Vagina (tissue), 2 donors: ENCODE results near the gene FBXO4. TPM values are rescaled to one million over a fixed set of nuclear protein-coding genes. Genes with fewer than 3 reads are reported as not detected.

Experiments
- DNase-seq, 2 donors: peaks; one replicate each; pipeline ENCODE4 v3.0.0-alpha.2; 2017; ENCODE audit errors: extremely low spot score in 2 of 2
- H3K27ac ChIP-seq: fragments of 200-600 bp; sonication (generic); one replicate; pipeline ENCODE4 v1.5.1; 2019
- H3K27me3 ChIP-seq: fragments of 200-600 bp; sonication (generic); one replicate; pipeline ENCODE4 v1.5.1; 2019
- H3K36me3 ChIP-seq, 2 donors: fragments of 200-600 bp; sonication (generic); one replicate each; pipeline ENCODE4 v1.5.1; 2017 to 2019
- H3K4me1 ChIP-seq: fragments of 200-600 bp; sonication (generic); one replicate; pipeline ENCODE4 v1.5.1; 2019
- H3K4me3 ChIP-seq, 2 donors: fragments of 200-600 bp; sonication (generic); 1 replicate in 1 of 2; 2 replicates in 1 of 2; pipeline ENCODE4 v1.5.1; 2016 to 2019
- H3K9me3 ChIP-seq: fragments of 200-600 bp; sonication (generic); one replicate; pipeline ENCODE4 v1.5.1; 2019
- POLR2A ChIP-seq, 2 donors: fragments of 450-650 bp; IDR thresholded peaks; one replicate each; pipeline ENCODE4 v1.6.1; 2017; ENCODE audit warnings: antibody characterized with exemption in 2 of 2, mild to moderate bottlenecking in 2 of 2, moderate library complexity in 2 of 2
- POLR2AphosphoS5 ChIP-seq, 2 donors: sonication (generic); formaldehyde crosslinking; IDR thresholded peaks; one replicate each; pipeline ENCODE4 v1.9.0; 2017; ENCODE audit warnings: antibody characterized with exemption in 2 of 2, mild to moderate bottlenecking in 2 of 2, low read depth in 1 of 2; ENCODE audit not compliant: insufficient read depth in 1 of 2
- intact Hi-C: fragments of 100-400 bp; cut with DNase I; formaldehyde crosslinking; loops from one replicate; pipeline ENCODE4 v1.15.1; 2023
- total RNA-seq: library from RNA; depleted of rRNA; stranded (reverse); fragments of >200 nt; gene quantifications from one replicate; pipeline ENCODE4 v1.2.3, GENCODE V29; 2016
- TF ChIP-seq, protein P1 (sequence below), 3 experiments: fragments of 450-650 bp in 2 of 3; fragments of 200-600 bp in 1 of 3; sonication (generic) in 1 of 3; IDR thresholded peaks; one replicate each; pipeline ENCODE4 v1.5.1; 2017 to 2019; ENCODE audit warnings: antibody characterized with exemption in 3 of 3, mild to moderate bottlenecking in 2 of 3, moderate library complexity in 2 of 3

Gene FBXO4
- total RNA-seq, 1 donor from 2014 or later: 7.1 TPM

DNA sequence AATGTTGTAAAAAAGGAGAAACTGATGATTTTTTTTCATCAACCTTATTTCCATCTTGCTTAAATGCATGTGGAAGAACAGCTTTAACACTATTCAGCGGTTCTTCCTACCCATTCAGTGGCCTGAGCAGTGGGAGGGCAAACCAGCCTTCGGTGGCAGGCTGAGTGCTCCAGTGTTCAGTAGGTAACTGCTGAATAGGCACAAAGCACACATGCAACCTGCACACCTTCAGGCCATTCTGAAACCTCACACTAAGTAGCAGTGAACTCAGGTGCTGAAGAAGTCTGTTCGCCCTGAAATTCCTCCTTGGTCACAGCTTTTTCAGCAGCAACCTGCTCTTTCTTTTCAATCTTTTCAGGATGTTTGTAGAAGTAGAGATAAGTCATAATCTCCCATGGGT lies 26.1 kb downstream of the FBXO4 start:
- no peaks in the 10 kb centered on the region for H3K27me3 ChIP-seq
- H3K27ac ChIP-seq: no peak overlapping the region
- no peak overlapping the region for H3K4me3 ChIP-seq
- no peaks in the 10 kb centered on the region for H3K4me1 ChIP-seq
- H3K9me3 ChIP-seq: no peaks in the 10 kb centered on the region
- DNase-seq: no peak
- no peaks in the 10 kb centered on the region for H3K36me3 ChIP-seq
- TF ChIP-seq, protein P1, sequence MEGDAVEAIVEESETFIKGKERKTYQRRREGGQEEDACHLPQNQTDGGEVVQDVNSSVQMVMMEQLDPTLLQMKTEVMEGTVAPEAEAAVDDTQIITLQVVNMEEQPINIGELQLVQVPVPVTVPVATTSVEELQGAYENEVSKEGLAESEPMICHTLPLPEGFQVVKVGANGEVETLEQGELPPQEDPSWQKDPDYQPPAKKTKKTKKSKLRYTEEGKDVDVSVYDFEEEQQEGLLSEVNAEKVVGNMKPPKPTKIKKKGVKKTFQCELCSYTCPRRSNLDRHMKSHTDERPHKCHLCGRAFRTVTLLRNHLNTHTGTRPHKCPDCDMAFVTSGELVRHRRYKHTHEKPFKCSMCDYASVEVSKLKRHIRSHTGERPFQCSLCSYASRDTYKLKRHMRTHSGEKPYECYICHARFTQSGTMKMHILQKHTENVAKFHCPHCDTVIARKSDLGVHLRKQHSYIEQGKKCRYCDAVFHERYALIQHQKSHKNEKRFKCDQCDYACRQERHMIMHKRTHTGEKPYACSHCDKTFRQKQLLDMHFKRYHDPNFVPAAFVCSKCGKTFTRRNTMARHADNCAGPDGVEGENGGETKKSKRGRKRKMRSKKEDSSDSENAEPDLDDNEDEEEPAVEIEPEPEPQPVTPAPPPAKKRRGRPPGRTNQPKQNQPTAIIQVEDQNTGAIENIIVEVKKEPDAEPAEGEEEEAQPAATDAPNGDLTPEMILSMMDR (IDR thresholded peaks at IDR 0.05): no peak
- TF ChIP-seq POLR2A (IDR thresholded peaks at IDR 0.05) (no peak), POLR2AphosphoS5 (IDR thresholded peaks at IDR 0.05; ENCODE audit: insufficient read depth in 1 of 2, low read depth in 1 of 2) (no peak)
- intact Hi-C loops: no loop called here

DNA sequence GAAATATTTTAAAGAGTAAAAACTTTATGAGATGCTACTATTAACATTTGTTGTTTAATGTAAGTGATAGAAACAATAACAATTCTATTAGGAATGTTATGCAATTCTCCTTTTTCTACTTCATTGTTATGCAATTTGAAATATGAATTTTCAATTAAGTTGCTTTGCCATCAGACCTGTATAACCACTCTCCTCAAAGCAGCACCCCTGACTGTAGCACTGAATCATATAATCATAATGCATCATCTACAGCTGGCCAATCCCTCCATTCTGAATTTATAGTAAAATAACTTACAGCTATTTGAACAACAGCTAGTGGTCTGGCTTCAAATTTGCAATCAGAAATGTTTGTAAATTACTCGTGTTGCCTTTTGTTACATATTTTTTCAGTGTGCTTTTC lies 29.2 kb downstream of the FBXO4 start:
- H3K36me3 ChIP-seq: no peaks in the 10 kb centered on the region
- TF ChIP-seq POLR2AphosphoS5 (IDR thresholded peaks at IDR 0.05; ENCODE audit: insufficient read depth in 1 of 2, low read depth in 1 of 2) (no peak), POLR2A (IDR thresholded peaks at IDR 0.05) (no peak)
- TF ChIP-seq, protein P1 (IDR thresholded peaks at IDR 0.05): no peak
- H3K4me3 ChIP-seq: no peak overlapping the region
- H3K27ac ChIP-seq: no peak overlapping the region
- H3K9me3 ChIP-seq: peaks cover under 1% of the 10 kb centered on the region
- no peaks in the 10 kb centered on the region for H3K27me3 ChIP-seq
- intact Hi-C loops: no loop called here
- H3K4me1 ChIP-seq: no peaks in the 10 kb centered on the region
- no peak for DNase-seq

DNA sequence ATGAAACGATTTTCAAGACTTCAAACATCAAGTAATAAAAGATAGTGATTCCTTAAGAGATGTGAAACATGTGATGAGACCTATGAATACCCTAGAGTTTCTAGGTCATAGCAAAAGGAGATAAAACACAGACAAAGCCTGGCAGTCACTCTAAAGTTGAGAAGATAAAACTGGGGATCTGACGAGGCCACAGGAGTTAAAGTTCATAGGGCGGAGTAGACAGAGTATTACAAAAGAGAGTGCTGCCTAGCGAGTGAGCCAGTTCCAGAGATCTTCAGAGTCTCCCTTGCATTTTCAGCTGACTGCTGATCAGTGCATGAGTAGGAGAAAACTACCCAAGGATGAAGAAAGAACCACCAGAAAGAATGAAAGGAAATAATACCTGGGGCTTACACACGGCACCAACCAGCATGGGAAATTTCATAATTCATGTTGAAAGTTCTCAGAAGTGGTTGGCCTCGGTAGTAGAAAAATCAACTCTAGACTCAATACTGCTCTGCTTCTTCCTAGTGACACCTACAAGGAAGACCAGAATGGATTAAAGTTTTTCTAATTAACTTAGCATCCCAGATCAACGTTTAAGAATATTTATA lies 30.4 kb downstream of the FBXO4 start:
- no peak for DNase-seq
- H3K4me1 ChIP-seq: no peaks in the 10 kb centered on the region
- H3K4me3 ChIP-seq: no peak overlapping the region
- no peak overlapping the region for H3K27ac ChIP-seq
- H3K9me3 ChIP-seq: peaks cover 12% of the 10 kb centered on the region
- intact Hi-C loops: no loop called here
- no peaks in the 10 kb centered on the region for H3K27me3 ChIP-seq
- H3K36me3 ChIP-seq: no peaks in the 10 kb centered on the region
- TF ChIP-seq POLR2AphosphoS5 (IDR thresholded peaks at IDR 0.05; ENCODE audit: insufficient read depth in 1 of 2, low read depth in 1 of 2) (no peak), POLR2A (IDR thresholded peaks at IDR 0.05) (no peak)
- TF ChIP-seq, protein P1 (IDR thresholded peaks at IDR 0.05): no peak

DNA sequence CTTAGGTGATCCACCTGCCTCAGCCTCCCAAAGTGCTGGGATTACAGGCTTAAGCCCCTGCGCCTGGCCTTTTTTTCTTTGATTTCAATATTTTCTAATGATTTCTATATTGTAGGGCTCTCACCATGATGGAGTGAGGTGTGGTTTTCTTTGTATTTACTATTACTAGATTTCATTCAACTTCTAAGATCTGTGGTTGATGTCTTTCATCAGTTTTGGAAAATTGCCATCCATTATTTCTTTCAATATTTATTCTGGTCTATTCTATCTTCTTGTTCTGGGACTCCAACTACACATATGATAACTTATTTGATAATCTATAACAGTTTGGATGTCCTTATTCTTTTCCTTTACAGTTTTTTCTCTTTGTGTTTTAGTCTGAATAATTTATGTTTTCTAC lies 31.9 kb downstream of the FBXO4 start:
- no peak for DNase-seq
- Histone ChIP-seq H3K27ac (no peak overlapping the region), H3K4me1 (no peaks in the 10 kb centered on the region), H3K4me3 (no peak overlapping the region), H3K27me3 (no peaks in the 10 kb centered on the region), H3K9me3 (peaks cover 18% of the 10 kb centered on the region), H3K36me3 (no peaks in the 10 kb centered on the region)
- TF ChIP-seq POLR2AphosphoS5 (IDR thresholded peaks at IDR 0.05; ENCODE audit: insufficient read depth in 1 of 2, low read depth in 1 of 2): no peak
- TF ChIP-seq, protein P1 (IDR thresholded peaks at IDR 0.05): no peak
- no peak for TF ChIP-seq POLR2A (IDR thresholded peaks at IDR 0.05)
- intact Hi-C loops: no loop called here

DNA sequence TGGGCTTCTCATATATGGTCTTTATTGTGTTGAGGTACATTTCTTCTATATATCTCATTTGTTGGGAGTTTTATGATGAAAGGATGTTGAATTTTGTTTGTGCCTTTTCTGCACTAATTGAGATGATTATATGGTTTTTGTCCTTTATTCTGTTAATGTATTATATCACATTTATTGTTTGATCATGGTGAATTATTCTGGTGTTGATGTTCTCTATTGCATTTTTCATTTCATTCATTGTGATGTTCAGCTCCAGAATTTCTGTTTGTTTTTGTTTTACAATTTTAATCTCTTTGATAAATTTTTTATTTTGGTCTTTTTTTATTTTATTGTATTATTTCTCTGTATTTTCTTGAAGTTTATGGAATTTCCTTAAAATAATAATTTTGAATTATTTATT lies 35.4 kb downstream of the FBXO4 start:
- Histone ChIP-seq H3K4me3 (no peak overlapping the region), H3K27ac (no peak overlapping the region), H3K9me3 (peaks cover 18% of the 10 kb centered on the region), H3K36me3 (no peaks in the 10 kb centered on the region), H3K27me3 (no peaks in the 10 kb centered on the region), H3K4me1 (no peaks in the 10 kb centered on the region)
- intact Hi-C loops: no loop called here
- no peak for TF ChIP-seq POLR2AphosphoS5 (IDR thresholded peaks at IDR 0.05; ENCODE audit: insufficient read depth in 1 of 2, low read depth in 1 of 2)
- TF ChIP-seq, protein P1 (IDR thresholded peaks at IDR 0.05): no peak
- TF ChIP-seq POLR2A (IDR thresholded peaks at IDR 0.05): no peak
- no peak for DNase-seq
